ENCODE data around the gene ZNF618.
"Not testable (repeated sequence)": the region's sequence is repeated elsewhere in the genome, so short reads cannot be mapped to it uniquely, and the experiment has no call there.

Gene ZNF618

GRCh38 chr9:113995401-113995800, 119.3 kb downstream of the ZNF618 start:
- no peak for DNase-seq (ENCODE audit: low read depth)
- H3K4me3 ChIP-seq (ENCODE audit: low read depth, low read length), result no peak overlapping the region

GRCh38 chr9:113995963-113996362, 119.9 kb downstream of the ZNF618 start:
- H3K4me3 ChIP-seq (ENCODE audit: low read depth, low read length), result no peak overlapping the region
- no peak for DNase-seq (ENCODE audit: low read depth)

GRCh38 chr9:113996531-113997001, 120.5 kb downstream of the ZNF618 start:
- no peak for DNase-seq (ENCODE audit: low read depth)
- H3K4me3 ChIP-seq (ENCODE audit: low read depth, low read length), result no peak overlapping the region

GRCh38 chr9:113997064-113997463, 121.0 kb downstream of the ZNF618 start:
- H3K4me3 ChIP-seq (ENCODE audit: low read depth, low read length); DNase-seq (ENCODE audit: low read depth): not testable (repeated sequence)

GRCh38 chr9:113997610-113998009, 121.5 kb downstream of the ZNF618 start:
- H3K4me3 ChIP-seq (ENCODE audit: low read depth, low read length), result no peak overlapping the region
- no peak for DNase-seq (ENCODE audit: low read depth)

GRCh38 chr9:113998114-113998513, 122.0 kb downstream of the ZNF618 start:
- no peak overlapping the region for H3K4me3 ChIP-seq (ENCODE audit: low read depth, low read length)
- DNase-seq (ENCODE audit: low read depth), result no peak

- DNase-seq (ENCODE audit: low read depth), result no peak
- no peak overlapping the region for H3K4me3 ChIP-seq (ENCODE audit: low read depth, low read length)
These were observed 122.6 kb downstream of the ZNF618 start for GRCh38 chr9:113998525-113999255.

- H3K4me3 ChIP-seq (ENCODE audit: low read depth, low read length), result no peak overlapping the region
- DNase-seq (ENCODE audit: low read depth), result no peak
These were observed 123.3 kb downstream of the ZNF618 start for GRCh38 chr9:113999256-114000062.

GRCh38 chr9:114000063-114000454, 124.0 kb downstream of the ZNF618 start:
- no peak overlapping the region for H3K4me3 ChIP-seq (ENCODE audit: low read depth, low read length)
- no peak for DNase-seq (ENCODE audit: low read depth)

- H3K4me3 ChIP-seq (ENCODE audit: low read depth, low read length), result no peak overlapping the region
- DNase-seq (ENCODE audit: low read depth), result no peak
These were observed 124.7 kb downstream of the ZNF618 start for GRCh38 chr9:114000671-114001409.

GRCh38 chr9:114001410-114001685, 125.2 kb downstream of the ZNF618 start:
- no peak for DNase-seq (ENCODE audit: low read depth)
- no peak overlapping the region for H3K4me3 ChIP-seq (ENCODE audit: low read depth, low read length)

GRCh38 chr9:114001794-114002261, 125.7 kb downstream of the ZNF618 start:
- no peak for DNase-seq (ENCODE audit: low read depth)
- no peak overlapping the region for H3K4me3 ChIP-seq (ENCODE audit: low read depth, low read length)

GRCh38 chr9:114002271-114002985, 126.3 kb downstream of the ZNF618 start:
- no peak for DNase-seq (ENCODE audit: low read depth)
- no peak overlapping the region for H3K4me3 ChIP-seq (ENCODE audit: low read depth, low read length)

- no peak overlapping the region for H3K4me3 ChIP-seq (ENCODE audit: low read depth, low read length)
- DNase-seq (ENCODE audit: low read depth), result no peak
These were observed 126.9 kb downstream of the ZNF618 start for GRCh38 chr9:114002986-114003350.

- H3K4me3 ChIP-seq (ENCODE audit: low read depth, low read length), result no peak overlapping the region
- DNase-seq (ENCODE audit: low read depth), result no peak
These were observed 127.2 kb downstream of the ZNF618 start for GRCh38 chr9:114003351-114003750.

- no peak for DNase-seq (ENCODE audit: low read depth)
These were observed 127.6 kb downstream of the ZNF618 start for GRCh38 chr9:114003758-114004157.

GRCh38 chr9:114004221-114004716, 128.2 kb downstream of the ZNF618 start:
- no peak for DNase-seq (ENCODE audit: low read depth)

More at GRCh38 chr9:114003758-114004157, 127.6 kb downstream of the ZNF618 start:
- H3K4me3 ChIP-seq (ENCODE audit: low read depth, low read length), result no peak overlapping the region

GRCh38 chr9:114005371-114006154, 129.5 kb downstream of the ZNF618 start:
- no peak overlapping the region for H3K4me3 ChIP-seq (ENCODE audit: low read depth, low read length)
- no peak for DNase-seq (ENCODE audit: low read depth)

More at GRCh38 chr9:114004221-114004716, 128.2 kb downstream of the ZNF618 start:
- no peak overlapping the region for H3K4me3 ChIP-seq (ENCODE audit: low read depth, low read length)

- DNase-seq (ENCODE audit: low read depth), result no peak
- no peak overlapping the region for H3K4me3 ChIP-seq (ENCODE audit: low read depth, low read length)
These were observed 130.0 kb downstream of the ZNF618 start for GRCh38 chr9:114006155-114006550.

Measured in skeletal muscle cell (primary cell).